Calu3 (cell line): ENCODE measurements around the gene CMIP. TPM values are rescaled to one million over a fixed set of nuclear protein-coding genes. Genes with fewer than 3 reads are reported as not detected.

Source experiments
- BruUV-seq: library from RNA; stranded (reverse); fragments of 400-500 nt; replicated peaks from 2 replicates; lab custom pipeline; 2021; lab: Mats Ljungman, UMichigan
- CTCF ChIA-PET: fragments of 300-600 bp; sonication (Branson Sonifier 250); formaldehyde crosslinking; loops from one replicate; lab custom pipeline; 2022; ENCODE audit warnings: antibody characterized with exemption; lab: Charles Lee
- DNase-seq: peaks from one replicate; pipeline ENCODE4 v3.0.0; 2022
- H3K27ac Mint-ChIP-seq: one replicate; pipeline ENCODE4 v1.8.0; 2022; ENCODE audit warnings: mixed read lengths; ENCODE audit not compliant: unreplicated experiment
- H3K27me3 Mint-ChIP-seq: one replicate; pipeline ENCODE4 v1.8.0; 2022; ENCODE audit warnings: mixed read lengths; ENCODE audit not compliant: unreplicated experiment
- H3K36me3 Mint-ChIP-seq: one replicate; pipeline ENCODE4 v1.8.0; 2022; ENCODE audit warnings: mild to moderate bottlenecking, moderate library complexity, mixed read lengths; ENCODE audit not compliant: insufficient read depth, unreplicated experiment
- H3K4me1 Mint-ChIP-seq: one replicate; pipeline ENCODE4 v1.8.0; 2022; ENCODE audit warnings: mild to moderate bottlenecking, low read depth, mixed read lengths; ENCODE audit not compliant: unreplicated experiment
- H3K4me3 Mint-ChIP-seq: one replicate; pipeline ENCODE4 v1.8.0; 2022; ENCODE audit warnings: mild to moderate bottlenecking, low read depth, moderate library complexity, mixed read lengths; ENCODE audit not compliant: unreplicated experiment
- H3K9me3 Mint-ChIP-seq: one replicate; pipeline ENCODE4 v1.8.0; 2022; ENCODE audit warnings: low read depth, mixed read lengths; ENCODE audit not compliant: unreplicated experiment
- intact Hi-C: fragments of 100-400 bp; cut with micrococcal nuclease; formaldehyde crosslinking; loops from one replicate; pipeline ENCODE4 v1.10.0; 2022; ENCODE audit not compliant: unreplicated experiment
- total RNA-seq: library from RNA; stranded (reverse); gene quantifications from 2 replicates; pipeline ENCODE4 v1.2.3, GENCODE V29; 2022
- TF ChIP-seq, protein P1 (sequence below): fragments of 200-600 bp; IDR thresholded peaks from one replicate; pipeline ENCODE4 v1.8.0; 2022; ENCODE audit warnings: antibody characterized with exemption; ENCODE audit not compliant: unreplicated experiment

CMIP gene
- total RNA-seq, 1 experiment from 2014 or later: 82.7 TPM

DNA sequence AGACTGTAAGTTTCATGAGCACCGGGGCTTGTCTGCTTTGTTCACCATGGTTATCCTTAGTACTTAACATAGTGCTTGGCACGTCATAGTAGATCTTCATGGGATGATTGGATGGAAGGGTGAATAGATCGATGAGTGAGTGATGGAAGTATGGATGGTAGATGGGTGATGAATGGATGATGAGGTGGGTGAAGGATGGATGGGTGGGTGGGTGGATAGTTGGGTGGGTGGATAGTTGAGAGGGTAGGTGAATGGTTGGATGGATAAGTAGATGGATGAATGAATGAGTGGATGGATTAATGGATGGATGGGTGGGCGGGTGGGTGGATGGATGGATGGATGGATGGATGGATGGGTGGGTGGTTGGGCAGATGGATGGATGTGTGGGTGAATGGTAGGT is 201.3 kb downstream of the CMIP start:
- H3K4me3 Mint-ChIP-seq: no peak overlapping the region

DNA sequence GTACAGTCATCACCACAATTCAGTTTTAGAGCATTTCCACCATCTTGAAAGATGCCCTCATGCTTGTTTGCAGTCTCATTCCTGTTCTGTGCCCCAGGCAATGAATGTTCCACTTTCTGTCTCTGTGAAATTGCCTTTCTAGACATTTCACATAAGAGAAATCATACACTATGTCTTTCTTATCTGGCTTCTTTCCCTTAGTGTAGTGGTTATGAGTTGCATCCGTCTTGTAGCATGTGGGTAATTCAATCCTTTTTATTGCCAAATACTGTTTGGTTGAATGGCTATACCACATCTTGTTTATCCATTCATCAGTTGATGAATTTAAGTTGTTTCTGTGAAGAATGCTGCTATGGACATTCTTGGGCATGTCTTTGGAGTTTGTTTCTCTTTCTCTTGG is 202.0 kb downstream of the CMIP start:
- intact Hi-C loops: no loop called here
- Mint-ChIP-seq H3K4me1 (no peaks in the 10 kb centered on the region), H3K4me3 (no peak overlapping the region), H3K9me3 (no peaks in the 10 kb centered on the region), H3K36me3 (no peaks in the 10 kb centered on the region), H3K27me3 (no peaks in the 10 kb centered on the region), H3K27ac (no peak overlapping the region)
- BruUV-seq: no TSS peak
- CTCF ChIA-PET: no interaction called here
- TF ChIP-seq, protein P1, sequence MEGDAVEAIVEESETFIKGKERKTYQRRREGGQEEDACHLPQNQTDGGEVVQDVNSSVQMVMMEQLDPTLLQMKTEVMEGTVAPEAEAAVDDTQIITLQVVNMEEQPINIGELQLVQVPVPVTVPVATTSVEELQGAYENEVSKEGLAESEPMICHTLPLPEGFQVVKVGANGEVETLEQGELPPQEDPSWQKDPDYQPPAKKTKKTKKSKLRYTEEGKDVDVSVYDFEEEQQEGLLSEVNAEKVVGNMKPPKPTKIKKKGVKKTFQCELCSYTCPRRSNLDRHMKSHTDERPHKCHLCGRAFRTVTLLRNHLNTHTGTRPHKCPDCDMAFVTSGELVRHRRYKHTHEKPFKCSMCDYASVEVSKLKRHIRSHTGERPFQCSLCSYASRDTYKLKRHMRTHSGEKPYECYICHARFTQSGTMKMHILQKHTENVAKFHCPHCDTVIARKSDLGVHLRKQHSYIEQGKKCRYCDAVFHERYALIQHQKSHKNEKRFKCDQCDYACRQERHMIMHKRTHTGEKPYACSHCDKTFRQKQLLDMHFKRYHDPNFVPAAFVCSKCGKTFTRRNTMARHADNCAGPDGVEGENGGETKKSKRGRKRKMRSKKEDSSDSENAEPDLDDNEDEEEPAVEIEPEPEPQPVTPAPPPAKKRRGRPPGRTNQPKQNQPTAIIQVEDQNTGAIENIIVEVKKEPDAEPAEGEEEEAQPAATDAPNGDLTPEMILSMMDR: no peak
- DNase-seq: no peak

More for the DNA sequence above, 201.3 kb downstream of the CMIP start:
- TF ChIP-seq, protein P1: no peak
- intact Hi-C loops: no loop called here
- no peaks in the 10 kb centered on the region for H3K36me3 Mint-ChIP-seq
- DNase-seq: no peak
- CTCF ChIA-PET: no interaction called here
- no TSS peak for BruUV-seq
- H3K4me1 Mint-ChIP-seq: no peaks in the 10 kb centered on the region
- no peaks in the 10 kb centered on the region for H3K9me3 Mint-ChIP-seq
- H3K27ac Mint-ChIP-seq: no peak overlapping the region
- no peaks in the 10 kb centered on the region for H3K27me3 Mint-ChIP-seq

DNA sequence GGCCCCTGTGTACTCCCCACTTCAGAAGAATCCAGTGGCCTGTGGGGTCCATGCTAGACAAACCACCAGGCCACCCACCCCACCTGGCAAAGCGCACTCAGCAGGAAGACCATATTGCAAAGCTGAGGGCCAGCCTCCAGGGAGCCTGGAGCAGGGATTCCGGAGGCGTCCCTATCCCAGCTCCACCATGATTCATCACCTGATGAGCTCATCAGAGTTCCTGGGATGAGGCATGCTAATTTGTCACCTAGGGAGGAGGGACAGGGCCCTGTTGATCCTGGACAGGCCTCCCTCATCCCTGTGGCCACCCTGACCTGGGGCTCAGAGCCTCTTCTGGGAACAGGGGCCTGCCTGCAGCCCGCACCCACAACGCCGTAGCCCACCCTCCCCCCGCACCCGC is 202.9 kb downstream of the CMIP start:
- Mint-ChIP-seq H3K4me1 (no peaks in the 10 kb centered on the region), H3K36me3 (no peaks in the 10 kb centered on the region), H3K4me3 (no peak overlapping the region), H3K9me3 (no peaks in the 10 kb centered on the region), H3K27me3 (no peaks in the 10 kb centered on the region), H3K27ac (no peak overlapping the region)
- no peak for DNase-seq
- BruUV-seq: no TSS peak
- intact Hi-C loops: no loop called here
- CTCF ChIA-PET: interaction anchor here (0.6 to 0.8 kb wide), 2 partner anchors 33 to 230 kb away, joined by 4 to 5 read pairs; no protein-coding TSS in a partner anchor
- TF ChIP-seq, protein P1: no peak

DNA sequence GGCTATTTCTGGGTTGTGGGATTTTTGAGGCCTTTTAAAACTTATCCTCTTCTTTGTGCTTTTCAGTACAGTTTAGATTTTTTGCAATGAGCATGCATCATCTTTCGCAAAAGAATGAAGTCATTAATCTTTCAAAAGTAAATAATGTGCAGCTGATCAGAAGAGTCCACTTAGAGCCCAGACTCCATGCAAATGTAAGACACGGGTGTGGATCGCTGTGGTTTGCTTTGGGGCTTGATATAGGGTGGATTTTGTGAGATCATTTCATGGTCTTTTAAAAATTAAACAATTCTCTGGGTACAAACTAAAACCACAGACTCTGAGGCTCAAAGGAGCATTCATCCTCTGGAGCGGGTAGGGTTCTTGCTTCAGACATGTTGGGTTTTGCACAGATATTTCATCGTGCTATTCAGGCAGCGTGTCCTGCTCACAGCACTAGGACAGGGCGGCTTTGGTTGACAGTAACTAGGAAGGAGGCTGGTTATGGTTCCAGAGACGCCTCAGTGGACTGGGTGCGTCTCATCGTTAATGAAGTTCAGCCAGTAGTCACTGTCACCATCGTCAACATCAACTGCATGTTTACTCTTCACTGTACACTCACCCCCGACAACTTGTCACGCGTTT is 205.1 kb downstream of the CMIP start:
- Mint-ChIP-seq H3K27me3 (no peaks in the 10 kb centered on the region), H3K4me3 (no peak overlapping the region), H3K9me3 (no peaks in the 10 kb centered on the region), H3K4me1 (no peaks in the 10 kb centered on the region), H3K27ac (no peak overlapping the region), H3K36me3 (peaks cover 5% of the 10 kb centered on the region)
- BruUV-seq: no TSS peak
- TF ChIP-seq, protein P1: no peak
- intact Hi-C loops: no loop called here
- DNase-seq: no peak
- CTCF ChIA-PET: no interaction called here
